Measurements from ENCODE around the gene PSMD13.

PSMD13 gene

DNA sequence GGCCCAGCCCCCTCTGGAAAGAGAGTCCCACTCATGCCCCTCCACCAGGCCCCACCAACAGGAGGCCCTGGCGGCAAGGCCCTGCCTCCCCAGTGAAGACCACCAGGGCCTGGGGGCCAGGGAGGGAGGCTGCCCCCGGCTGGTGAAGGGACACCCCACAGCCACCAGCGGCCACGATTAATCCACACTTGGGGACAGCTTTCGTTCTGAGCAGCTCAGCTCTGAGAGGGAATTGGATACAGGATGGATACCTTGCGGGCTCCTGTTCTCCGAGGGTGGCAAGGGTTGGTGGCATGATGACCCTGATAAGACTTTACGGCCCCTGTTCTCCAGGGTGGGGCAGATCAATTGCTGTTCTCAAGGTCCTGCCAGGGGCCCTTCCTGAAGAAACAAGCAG is 34.5 kb downstream of the PSMD13 start:
- H3K27me3 ChIP-seq (ENCODE audit: insufficient read depth, poor library complexity, severe bottlenecking), result no peaks in the 10 kb centered on the region
- no peak overlapping the region for H3K4me3 ChIP-seq (replicated peaks; ENCODE audit: insufficient read depth, low read length)
- no peak overlapping the region for H3K27ac ChIP-seq (replicated peaks)
- no peak for TF ChIP-seq GABPA (IDR thresholded peaks at IDR 0.05; ENCODE audit: low read depth)
- no peak for TF ChIP-seq SPI1 (IDR thresholded peaks at IDR 0.05; ENCODE audit: borderline replicate concordance, low read depth)
- TF ChIP-seq POLR2AphosphoS5 (IDR thresholded peaks at IDR 0.05; ENCODE audit: low read depth), result no peak
- TF ChIP-seq, protein P1, sequence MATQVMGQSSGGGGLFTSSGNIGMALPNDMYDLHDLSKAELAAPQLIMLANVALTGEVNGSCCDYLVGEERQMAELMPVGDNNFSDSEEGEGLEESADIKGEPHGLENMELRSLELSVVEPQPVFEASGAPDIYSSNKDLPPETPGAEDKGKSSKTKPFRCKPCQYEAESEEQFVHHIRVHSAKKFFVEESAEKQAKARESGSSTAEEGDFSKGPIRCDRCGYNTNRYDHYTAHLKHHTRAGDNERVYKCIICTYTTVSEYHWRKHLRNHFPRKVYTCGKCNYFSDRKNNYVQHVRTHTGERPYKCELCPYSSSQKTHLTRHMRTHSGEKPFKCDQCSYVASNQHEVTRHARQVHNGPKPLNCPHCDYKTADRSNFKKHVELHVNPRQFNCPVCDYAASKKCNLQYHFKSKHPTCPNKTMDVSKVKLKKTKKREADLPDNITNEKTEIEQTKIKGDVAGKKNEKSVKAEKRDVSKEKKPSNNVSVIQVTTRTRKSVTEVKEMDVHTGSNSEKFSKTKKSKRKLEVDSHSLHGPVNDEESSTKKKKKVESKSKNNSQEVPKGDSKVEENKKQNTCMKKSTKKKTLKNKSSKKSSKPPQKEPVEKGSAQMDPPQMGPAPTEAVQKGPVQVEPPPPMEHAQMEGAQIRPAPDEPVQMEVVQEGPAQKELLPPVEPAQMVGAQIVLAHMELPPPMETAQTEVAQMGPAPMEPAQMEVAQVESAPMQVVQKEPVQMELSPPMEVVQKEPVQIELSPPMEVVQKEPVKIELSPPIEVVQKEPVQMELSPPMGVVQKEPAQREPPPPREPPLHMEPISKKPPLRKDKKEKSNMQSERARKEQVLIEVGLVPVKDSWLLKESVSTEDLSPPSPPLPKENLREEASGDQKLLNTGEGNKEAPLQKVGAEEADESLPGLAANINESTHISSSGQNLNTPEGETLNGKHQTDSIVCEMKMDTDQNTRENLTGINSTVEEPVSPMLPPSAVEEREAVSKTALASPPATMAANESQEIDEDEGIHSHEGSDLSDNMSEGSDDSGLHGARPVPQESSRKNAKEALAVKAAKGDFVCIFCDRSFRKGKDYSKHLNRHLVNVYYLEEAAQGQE (IDR thresholded peaks at IDR 0.05; ENCODE audit: insufficient replicate concordance, low read depth), result no peak
- TF ChIP-seq, protein P2, sequence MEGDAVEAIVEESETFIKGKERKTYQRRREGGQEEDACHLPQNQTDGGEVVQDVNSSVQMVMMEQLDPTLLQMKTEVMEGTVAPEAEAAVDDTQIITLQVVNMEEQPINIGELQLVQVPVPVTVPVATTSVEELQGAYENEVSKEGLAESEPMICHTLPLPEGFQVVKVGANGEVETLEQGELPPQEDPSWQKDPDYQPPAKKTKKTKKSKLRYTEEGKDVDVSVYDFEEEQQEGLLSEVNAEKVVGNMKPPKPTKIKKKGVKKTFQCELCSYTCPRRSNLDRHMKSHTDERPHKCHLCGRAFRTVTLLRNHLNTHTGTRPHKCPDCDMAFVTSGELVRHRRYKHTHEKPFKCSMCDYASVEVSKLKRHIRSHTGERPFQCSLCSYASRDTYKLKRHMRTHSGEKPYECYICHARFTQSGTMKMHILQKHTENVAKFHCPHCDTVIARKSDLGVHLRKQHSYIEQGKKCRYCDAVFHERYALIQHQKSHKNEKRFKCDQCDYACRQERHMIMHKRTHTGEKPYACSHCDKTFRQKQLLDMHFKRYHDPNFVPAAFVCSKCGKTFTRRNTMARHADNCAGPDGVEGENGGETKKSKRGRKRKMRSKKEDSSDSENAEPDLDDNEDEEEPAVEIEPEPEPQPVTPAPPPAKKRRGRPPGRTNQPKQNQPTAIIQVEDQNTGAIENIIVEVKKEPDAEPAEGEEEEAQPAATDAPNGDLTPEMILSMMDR (IDR thresholded peaks at IDR 0.05; ENCODE audit: insufficient read depth, low read length), result no peak
- no peak for DNase-seq (ENCODE audit: low read depth in 1 of 2, low spot score in 1 of 2)

DNA sequence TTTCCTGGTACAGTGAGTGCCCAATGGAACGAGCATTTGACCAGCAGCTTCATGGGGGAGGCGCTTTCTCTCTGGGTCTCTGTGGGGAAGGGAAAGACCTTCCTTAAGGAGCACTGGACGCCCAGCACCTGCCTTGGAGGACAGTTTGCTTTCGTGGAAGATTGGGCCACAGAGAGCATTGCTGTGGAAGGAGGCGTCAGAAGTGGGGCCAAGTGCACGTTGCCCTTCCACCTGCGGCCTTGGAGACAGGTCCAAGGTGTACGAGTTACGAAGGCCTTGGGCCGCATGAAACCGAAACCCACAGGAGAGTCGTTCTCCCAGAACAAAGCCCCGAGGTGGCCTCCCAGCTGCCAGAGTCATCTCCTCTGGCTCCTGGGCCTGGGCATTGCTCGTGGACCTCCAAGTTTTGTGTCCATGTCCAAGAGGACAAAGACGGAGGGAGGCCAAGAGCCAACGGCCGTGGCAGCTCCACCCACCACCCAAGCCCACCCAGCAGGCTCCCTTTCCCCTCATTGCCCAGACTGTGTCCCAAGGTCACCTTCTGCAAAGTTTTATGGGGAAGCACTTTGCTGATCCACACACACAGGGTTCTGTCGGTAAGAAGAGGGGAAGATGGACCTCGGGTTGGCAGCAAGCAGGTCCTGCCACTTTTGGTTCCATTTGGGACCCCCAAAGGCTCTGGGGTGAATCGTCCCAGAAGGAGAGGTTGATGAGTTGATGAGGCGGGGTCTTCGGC is 35.6 kb downstream of the PSMD13 start:
- no peak overlapping the region for H3K27ac ChIP-seq (replicated peaks)
- no peak overlapping the region for H3K4me3 ChIP-seq (replicated peaks; ENCODE audit: insufficient read depth, low read length)
- no peaks in the 10 kb centered on the region for H3K27me3 ChIP-seq (ENCODE audit: insufficient read depth, poor library complexity, severe bottlenecking)
- TF ChIP-seq POLR2AphosphoS5 (IDR thresholded peaks at IDR 0.05; ENCODE audit: low read depth) (no peak), SPI1 (IDR thresholded peaks at IDR 0.05; ENCODE audit: borderline replicate concordance, low read depth) (no peak), GABPA (IDR thresholded peaks at IDR 0.05; ENCODE audit: low read depth) (no peak)
- TF ChIP-seq, protein P1 (IDR thresholded peaks at IDR 0.05; ENCODE audit: insufficient replicate concordance, low read depth), result no peak
- TF ChIP-seq, protein P2 (IDR thresholded peaks at IDR 0.05; ENCODE audit: insufficient read depth, low read length), result no peak
- no peak for DNase-seq (ENCODE audit: low read depth in 1 of 2, low spot score in 1 of 2)

DNA sequence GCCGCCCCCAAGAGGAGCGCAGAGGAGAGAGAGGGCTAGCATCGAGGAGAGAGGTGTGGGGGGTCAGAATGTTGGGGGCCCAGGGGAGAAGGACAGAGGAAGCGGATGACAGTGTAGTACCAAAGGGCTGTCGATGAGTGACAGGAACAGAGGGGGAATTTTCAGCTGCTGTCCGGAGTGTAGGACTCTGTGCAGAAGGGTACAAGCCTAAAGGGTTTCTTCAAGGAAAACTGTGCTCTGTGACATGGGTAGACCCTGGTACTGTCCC is 36.1 kb downstream of the PSMD13 start:
- Histone ChIP-seq H3K27me3 (ENCODE audit: insufficient read depth, poor library complexity, severe bottlenecking) (no peaks in the 10 kb centered on the region), H3K27ac (replicated peaks) (no peak overlapping the region), H3K4me3 (replicated peaks; ENCODE audit: insufficient read depth, low read length) (no peak overlapping the region)
- TF ChIP-seq, protein P1 (IDR thresholded peaks at IDR 0.05; ENCODE audit: insufficient replicate concordance, low read depth), result no peak
- TF ChIP-seq POLR2AphosphoS5 (IDR thresholded peaks at IDR 0.05; ENCODE audit: low read depth), result no peak
- no peak for TF ChIP-seq GABPA (IDR thresholded peaks at IDR 0.05; ENCODE audit: low read depth)
- TF ChIP-seq SPI1 (IDR thresholded peaks at IDR 0.05; ENCODE audit: borderline replicate concordance, low read depth), result no peak
- TF ChIP-seq, protein P2 (IDR thresholded peaks at IDR 0.05; ENCODE audit: insufficient read depth, low read length), result no peak
- DNase-seq (ENCODE audit: low read depth in 1 of 2, low spot score in 1 of 2), result no peak
